ENCODE data around the gene SLAIN2.
"Not testable (repeated sequence)": the region's sequence is repeated elsewhere in the genome, so short reads cannot be mapped to it uniquely, and the experiment has no call there.

Gene SLAIN2

DNA sequence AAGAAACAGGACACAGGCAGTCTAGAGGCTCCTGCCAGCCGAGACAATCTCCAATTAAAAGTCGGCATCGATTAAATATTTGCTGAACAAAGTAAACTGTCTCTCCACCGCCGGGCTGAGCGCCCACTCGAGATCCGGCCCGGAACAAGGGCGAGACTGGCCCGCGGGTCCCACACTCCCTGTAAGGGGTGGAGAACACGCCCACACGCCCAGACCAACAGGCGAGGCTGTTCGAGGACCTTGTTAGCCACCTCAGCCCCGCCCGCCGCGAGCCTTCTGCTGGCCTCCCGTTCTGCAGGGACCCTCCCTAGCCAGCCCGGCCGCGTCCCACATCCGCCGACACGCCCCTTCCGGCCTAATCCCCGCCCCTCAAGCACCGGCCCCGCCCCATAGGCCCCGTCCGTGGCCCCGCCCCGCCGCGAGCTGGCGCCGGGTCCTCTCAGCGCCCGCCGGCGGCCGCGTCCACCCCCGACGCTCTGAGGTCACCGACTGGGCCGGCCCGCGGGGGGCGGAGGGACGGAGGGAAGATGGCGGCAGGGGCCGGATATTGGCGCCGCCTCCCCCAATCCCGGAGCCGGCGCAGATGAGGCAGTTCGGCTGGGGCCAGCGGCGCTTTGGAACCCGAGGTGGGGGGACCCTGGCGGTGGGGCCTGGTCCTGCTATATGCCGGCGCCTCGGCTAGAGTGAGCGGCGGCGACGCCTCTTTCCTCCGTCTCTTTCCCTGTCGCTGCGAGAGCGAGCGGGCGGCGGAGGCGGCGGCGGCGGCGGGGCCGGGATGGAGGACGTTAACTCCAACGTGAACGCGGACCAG is at the start of gene SLAIN2:
TSS of gene SLAIN2 (plus strand) at position 565 of the 811 bp plus-strand sequence. CDS start at position 776, 211 bp downstream.
- DNase-seq (ENCODE audit: low read depth in 2 of 2, low spot score in 1 of 2) = peak; percentile 92 to 98

DNA sequence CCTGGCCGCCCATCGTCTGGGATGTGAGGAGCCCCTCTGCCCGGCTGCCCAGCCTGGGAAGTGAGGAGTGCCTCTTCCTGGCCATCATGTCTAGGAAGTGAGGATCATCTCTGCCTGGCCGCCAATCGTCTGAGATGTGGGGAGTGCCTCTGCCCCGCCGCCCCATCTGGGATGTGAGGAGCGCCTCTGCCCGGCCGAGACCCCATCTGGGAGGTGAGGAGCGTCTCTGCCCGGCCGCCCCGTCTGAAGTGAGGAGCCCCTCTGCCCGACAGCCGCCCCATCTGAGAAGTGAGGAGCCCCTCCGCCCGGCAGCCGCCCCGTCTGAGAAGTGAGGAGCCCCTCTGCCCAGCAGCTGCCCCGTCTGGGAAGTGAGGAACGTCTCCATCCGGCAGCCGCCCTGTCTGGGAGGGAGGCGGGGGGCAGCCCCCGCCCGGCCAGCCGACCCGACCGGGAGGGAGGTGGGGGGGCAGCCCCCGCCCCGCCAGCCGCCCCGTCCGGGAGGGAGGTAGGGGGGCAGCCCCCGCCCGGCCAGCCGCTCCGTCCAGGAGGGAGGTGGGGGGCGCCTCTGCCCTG is 49.0 kb upstream of the SLAIN2 start:
- not testable (repeated sequence) for DNase-seq (ENCODE audit: low read depth in 2 of 2, low spot score in 1 of 2)

DNA sequence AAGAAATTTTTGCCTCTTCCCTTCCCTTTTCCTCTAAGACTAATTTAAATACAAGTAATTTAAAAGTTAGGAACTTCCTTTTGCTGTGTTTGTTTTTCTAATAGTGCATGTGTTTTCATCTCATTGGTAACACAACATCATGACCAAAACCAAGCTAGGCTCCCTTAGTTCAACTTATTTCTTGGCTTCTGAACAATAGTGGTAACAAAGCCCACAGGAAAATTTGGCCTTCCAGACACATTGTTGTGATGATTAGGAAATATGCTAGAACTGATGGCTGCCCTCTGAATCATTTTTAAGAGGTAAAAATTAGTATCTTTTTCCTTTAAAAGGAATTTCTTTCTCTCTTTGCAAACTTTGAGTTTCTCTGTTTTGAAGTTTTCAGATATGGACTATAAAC is 46.2 kb upstream of the SLAIN2 start:
- DNase-seq (ENCODE audit: low read depth in 2 of 2, low spot score in 1 of 2) = no peak

DNA sequence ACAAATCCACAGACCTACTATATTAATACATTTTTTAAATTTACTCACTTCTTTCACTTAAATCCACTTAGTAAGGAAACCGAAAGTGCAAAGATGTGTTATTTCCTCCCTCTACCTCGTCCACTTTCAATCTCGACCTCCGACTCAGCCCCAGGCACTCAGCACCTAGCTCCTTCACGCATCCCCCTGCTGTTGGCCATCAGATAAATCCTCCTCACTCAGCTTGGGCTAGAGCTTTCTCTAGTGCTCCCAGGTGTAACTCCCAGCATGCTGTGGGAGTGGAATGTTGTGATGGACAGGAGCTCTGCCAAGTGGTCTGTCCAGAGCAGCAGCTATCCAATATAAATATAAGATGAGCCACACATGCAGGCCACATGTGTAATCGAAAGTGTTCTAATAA is 45.0 kb upstream of the SLAIN2 start:
- DNase-seq (ENCODE audit: low read depth in 2 of 2, low spot score in 1 of 2) = no peak

DNA sequence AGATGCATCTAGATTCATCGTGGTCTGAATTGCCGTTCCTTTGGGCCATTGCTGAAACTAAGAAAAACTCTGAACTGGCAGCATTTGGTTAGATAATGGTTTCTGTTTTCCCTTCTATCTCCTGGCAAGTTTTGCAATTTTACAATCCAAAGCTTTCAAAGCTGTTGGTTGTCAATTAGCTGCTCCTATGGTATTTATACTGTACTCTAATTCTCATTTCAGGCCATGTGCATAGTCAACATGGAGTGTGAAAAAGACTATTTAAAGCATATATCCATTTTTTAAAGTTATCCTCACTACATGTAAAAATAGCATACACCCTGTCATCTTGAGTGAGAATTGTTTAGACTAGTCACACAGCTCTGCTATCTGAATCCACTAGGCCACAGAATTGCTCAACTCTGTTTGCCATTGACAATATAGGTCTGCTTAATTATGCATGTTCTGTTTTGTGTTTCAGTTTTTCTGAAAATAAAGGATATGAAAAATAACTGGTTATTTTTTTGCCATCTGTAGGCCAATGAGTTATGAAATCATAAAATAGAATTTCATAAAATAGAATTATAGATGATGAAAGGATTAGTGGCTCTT is 44.0 kb upstream of the SLAIN2 start:
- no peak for DNase-seq (ENCODE audit: low read depth in 2 of 2, low spot score in 1 of 2)

DNA sequence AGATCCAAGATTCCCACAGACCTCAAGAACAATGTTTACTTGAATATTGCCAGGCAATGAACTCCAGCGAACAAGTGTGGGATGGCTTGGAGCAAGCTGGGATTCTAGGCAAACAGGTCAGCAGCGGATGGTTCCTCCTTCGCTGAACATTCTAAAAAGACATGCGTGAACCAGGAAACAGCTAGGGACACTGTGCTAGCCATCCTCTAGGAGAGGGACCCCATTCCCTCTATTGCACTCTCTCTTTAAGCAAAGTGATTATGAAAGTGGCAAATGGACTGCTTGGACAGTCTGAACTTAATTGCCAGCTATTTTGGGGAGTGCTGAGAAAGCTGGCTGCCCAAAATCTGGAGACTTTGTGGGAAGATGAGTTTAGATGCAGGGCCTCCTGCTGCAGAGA is 41.8 kb upstream of the SLAIN2 start:
- no peak for DNase-seq (ENCODE audit: low read depth in 2 of 2, low spot score in 1 of 2)

DNA sequence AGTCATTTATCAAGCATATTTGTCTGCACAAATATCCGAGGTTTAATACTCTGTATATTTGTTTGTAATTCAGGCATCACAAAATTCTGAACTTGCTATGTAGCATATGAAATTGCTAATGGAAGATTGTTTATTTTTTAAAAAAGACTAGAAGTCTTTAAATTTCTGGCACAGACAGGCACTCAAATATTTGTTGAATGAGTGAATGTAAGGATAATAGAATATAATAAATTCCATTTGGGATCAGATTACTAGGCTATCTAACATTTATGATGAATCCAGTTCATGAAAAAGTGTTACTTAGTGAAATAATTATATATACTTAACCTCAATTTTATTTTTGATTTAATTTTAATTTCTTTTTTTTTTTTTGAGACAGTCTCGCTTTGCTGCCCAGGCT is 41.3 kb upstream of the SLAIN2 start:
- no peak for DNase-seq (ENCODE audit: low read depth in 2 of 2, low spot score in 1 of 2)

DNA sequence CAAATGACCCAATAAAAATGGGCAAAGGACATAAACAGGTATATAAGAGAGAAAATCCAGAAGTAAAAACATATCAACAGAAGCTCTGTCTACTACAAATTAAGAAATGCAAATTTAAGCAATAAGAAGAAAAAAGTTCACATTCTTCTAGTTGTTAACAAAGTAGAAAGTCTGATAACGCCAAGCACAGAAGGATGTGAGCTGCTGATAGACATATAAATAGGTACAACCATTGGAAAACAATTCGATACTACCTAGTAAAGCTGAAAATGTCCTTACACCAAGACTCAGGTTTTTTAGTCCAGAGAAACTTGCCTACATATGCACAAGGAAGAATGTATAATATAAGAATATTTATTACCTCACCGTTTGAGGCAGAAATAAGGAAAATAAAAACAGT is 35.8 kb upstream of the SLAIN2 start:
- DNase-seq (ENCODE audit: low read depth in 2 of 2, low spot score in 1 of 2) = no peak

DNA sequence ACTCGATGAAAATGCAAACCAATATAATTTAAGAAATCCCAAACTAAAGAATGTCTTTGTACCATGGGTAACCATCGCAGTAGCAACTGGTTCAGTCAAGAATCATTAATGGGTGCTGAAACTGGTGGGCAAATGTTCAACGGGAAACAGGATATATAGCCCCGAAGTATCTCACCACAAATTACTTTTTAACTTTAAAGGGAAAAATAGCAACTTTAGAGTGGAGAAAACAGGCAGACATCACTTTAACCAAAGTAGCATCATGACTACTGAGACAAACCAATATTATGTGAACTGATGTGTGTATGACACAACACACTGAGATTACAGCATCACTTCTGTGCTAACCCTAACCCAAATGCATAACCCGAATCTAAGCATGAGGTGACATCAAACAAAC is 33.8 kb upstream of the SLAIN2 start:
- no peak for DNase-seq (ENCODE audit: low read depth in 2 of 2, low spot score in 1 of 2)

DNA sequence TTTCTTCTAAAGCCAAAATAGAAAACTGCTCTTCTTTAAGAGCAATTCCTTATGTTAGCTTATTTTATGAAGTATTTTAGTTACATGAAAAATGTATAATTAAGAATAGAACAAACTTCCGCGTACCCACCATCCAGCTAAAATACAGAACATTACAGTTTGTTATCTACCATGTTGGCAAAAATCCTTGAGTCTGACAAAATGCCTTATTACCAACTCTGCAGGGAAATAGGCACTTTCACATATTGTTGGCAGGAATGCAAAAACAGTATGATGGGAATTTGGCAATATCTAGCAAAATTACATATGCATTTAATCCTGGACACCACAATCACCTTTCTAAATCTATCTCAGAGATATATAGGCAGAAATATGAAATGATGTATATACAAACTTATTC is 32.4 kb upstream of the SLAIN2 start:
- DNase-seq (ENCODE audit: low read depth in 2 of 2, low spot score in 1 of 2) = no peak

DNA sequence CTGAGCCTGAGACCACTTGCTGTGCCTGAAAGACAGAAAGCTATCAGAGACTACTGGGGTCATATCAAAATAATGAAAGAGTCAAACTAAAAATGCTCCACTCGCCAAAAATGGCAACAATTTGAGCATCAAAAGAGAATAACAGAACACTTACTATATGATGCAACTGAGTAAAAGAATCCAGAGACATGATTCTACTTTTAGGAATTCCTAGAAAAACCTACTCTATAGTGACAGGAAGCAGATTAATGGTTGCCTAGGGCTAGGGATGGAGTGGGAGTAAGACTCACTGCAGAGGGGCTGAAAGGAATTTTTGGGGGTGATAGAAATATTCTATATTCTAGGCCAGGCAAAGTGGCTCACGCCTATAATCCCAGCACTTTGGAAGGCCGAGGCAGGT is 29.4 kb upstream of the SLAIN2 start:
- no peak for DNase-seq (ENCODE audit: low read depth in 2 of 2, low spot score in 1 of 2)

DNA sequence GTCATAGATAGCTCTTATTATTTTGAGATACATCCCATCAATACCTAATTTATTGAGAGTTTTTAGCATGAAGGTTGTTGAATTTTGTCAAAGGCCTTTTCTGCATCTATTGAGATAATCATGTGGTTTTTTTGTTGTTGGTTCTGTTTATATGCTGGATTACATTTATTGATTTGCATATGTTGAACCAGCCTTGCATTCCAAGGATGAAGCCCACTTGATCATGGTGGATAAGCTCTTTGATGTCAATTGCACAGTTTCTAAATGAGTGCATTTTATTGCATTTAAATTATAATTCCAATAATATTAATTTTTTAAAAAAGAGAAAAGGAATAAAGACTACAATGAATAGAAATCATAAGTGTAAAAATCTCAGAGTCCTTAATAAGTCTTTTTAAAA is 26.6 kb upstream of the SLAIN2 start:
- not testable (repeated sequence) for DNase-seq (ENCODE audit: low read depth in 2 of 2, low spot score in 1 of 2)

DNA sequence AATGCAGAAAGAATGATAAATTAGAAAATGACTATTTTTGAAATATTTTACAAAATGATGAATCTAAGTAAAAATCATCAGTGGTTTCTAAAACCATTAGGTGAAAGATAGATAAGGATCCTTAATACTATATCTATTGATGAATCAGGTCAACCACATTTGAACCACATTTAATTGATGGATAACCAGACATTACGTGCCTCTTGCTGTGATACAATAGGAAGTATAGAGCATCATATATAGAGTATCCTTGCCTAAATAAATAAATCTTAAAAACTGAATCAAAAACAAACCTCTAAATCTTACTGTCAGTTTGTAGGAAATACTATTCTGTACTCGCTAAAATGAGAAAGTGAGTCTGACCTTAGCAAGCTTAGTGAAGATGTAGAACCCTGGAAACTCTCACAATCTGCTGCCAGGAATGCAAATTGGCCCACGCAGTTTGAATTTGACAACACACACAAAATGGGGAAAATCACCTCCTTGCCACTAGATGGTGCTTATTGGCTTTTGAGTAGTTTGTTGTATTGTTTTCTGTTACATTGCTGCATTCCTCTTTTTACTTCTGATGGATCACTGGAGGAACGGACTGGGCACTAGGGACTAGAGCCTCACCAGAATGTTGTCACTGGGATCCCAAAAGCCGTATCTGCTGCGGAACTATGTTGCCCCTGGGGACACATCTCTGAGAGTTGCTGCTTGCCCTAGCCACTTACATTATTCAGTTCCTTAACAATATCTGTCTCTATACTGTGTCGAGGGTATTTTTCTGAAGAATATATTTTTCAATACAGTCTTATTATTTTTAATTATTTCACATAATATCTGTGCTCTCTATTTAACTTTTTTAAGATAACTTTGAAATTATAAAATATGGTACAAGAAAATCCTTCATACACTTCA is 25.4 kb upstream of the SLAIN2 start:
- DNase-seq (ENCODE audit: low read depth in 2 of 2, low spot score in 1 of 2) = no peak

DNA sequence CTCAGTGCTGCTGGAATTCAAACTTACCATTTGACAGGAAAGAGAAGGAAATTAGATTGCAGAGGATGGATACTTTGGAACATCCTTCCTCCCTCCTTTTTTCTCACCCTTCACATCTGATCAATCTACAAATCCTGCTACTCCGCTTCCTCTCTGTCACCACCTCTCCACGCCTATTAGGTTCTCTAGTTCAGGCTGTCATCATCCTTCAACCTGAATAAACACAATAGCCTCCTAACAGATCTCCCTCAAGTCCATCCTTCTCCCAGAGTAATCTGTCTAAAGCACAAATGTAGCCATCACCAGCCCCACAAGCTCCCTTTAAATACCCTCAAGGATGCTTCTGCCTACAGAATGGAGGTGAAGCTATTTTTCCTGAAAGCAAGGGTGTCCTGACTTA is 20.0 kb upstream of the SLAIN2 start:
- DNase-seq (ENCODE audit: low read depth in 2 of 2, low spot score in 1 of 2) = no peak

DNA sequence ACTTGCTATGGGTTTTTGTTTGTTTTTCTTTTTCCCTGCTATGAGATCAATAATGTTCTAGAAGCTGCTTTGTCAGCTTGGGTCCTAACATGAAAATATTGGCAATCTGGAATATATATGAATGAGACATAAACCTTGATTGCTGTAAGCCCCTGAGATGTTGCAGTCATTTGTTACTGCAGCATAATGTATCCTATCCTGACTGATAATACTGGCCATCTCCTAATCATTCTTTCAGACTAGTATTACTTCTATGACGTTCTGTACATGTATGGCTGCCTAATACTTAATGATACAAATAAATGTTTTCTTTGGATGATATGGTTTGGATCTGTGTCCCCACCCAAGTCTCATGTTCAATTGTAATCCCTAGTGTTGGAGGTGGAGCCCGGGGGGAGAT is 19.3 kb upstream of the SLAIN2 start:
- DNase-seq (ENCODE audit: low read depth in 2 of 2, low spot score in 1 of 2) = no peak

DNA sequence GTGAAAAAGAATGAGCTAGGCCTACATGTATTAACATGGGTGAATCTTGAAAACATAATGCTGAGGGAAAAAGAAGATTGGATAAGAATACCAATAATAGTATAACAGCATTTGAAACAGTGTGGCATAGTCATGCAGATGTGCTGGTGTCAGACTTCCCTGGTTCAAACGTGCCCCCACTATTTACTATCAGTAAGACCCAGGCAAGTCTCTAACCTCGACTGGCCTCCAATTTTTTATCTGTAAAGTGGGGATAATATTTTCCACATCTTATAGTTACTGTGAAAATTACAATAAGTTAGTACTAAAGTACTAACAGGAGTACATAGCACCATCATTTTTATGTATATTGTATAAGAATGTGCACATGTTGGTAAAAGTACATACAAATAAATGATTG is 17.0 kb upstream of the SLAIN2 start:
- no peak for DNase-seq (ENCODE audit: low read depth in 2 of 2, low spot score in 1 of 2)

DNA sequence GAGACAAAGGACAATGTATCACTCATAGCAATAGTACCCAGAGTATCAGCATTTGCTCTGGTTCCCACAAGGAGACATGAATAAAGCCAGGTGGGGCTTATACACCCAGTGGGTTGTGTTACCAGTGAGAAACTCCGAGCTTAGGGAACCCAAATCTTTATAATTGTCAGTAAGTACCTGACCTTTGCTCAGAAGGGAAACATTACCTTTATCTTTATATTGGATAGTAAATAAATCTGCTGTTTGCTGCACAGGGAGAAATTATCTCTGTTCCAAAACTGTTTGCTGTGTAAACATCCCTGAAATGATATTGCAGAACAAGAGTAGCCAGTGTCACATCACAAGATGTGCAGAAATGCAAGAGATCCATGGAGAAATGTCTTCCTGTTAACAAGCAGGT is 12.1 kb upstream of the SLAIN2 start:
- no peak for DNase-seq (ENCODE audit: low read depth in 2 of 2, low spot score in 1 of 2)

DNA sequence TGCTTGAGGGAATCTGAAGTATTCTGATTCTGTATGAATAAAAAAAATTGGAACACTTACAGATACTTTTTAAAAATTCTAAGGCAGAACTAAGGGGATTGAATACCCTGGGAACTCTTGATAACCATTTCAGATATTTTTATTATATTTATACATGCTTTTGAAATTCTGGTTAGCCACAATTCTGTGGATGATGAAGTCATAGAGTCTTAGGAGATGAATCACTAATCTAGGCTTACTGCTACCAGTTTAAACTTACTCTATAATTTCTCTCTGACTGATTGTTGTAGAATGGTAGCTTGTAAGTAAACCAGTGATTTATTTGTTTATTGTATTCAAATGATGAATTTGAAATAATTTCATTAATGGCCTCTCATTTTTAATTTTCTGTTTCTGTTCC is 11.4 kb upstream of the SLAIN2 start:
- no peak for DNase-seq (ENCODE audit: low read depth in 2 of 2, low spot score in 1 of 2)

DNA sequence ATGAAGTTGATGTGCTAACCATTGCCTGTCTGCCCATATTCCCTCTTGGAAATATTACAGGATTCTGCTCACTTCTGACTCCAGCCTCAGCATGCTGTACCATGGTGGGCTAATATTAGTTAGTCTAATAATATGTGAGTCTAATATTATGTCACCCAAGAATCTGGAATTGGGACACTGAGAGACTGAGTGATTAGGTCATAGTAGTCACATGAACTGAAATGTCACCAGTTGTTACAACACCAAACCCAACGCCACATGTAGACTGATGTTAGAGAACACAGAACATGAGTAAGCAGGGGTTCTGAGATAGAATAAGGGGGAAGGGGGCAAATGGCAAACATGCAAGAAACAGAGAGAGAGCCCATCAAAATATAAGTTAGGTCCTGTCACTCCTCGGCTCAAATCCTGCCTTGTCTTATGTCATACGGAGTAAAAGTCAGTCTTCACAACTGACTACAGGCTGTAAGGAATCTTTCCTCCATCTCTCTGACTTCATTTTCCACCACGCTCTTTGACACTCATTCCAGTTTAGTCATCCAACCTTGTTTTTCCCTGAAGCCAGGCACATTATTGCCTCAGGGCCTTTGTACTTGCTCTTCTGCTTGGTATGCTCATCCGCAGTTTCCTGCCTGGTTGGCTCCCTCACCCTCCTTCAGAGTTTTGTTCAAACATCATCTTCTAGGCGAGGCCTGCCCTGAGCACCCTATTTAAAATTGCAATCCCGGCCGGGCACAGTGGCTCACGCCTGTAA is 9.6 kb upstream of the SLAIN2 start:
- no peak for DNase-seq (ENCODE audit: low read depth in 2 of 2, low spot score in 1 of 2)

DNA sequence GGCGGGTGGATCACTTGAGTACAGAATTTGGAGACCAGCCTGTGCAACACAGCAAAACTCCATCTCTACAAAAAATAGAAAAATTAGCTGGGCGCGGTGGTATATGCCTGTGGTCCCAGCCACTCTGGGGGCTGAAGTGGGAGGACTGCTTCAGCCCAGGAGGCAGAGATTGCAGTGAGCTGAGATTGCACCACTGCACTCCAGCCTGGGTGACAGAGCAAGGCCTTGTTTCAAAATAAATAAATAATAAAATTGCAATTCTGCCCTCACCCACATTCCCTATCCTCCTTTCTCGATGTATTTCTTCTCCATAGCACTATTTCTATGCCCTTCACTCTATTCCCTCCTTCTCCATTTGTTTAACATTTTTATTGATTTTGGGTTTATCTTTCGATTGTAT is 8.7 kb upstream of the SLAIN2 start:
- no peak for DNase-seq (ENCODE audit: low read depth in 2 of 2, low spot score in 1 of 2)

DNA sequence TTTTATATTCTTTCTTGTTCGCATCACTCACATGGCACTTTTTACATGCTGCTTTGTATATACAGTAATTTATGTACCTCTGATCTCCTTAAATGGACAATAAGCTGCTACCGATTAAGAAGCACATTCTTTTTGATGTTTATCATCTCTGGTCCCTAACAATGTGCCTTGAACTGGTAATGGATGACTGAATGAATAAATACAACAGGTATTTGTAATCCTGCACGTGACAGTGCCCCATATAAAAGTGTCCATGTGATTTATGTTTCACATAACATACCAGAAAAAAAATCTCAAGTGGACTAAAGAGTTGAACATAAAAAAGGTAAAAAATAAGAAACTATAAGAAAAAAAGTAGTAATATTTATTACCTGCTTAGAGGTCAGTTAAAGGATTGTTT is 7.7 kb upstream of the SLAIN2 start:
- no peak for DNase-seq (ENCODE audit: low read depth in 2 of 2, low spot score in 1 of 2)
